HG03442 (cell line): Measurements from ENCODE around the gene RPAP3.

Experiments used
- ATAC-seq: cut with Tn5 transposase; IDR thresholded peaks from one replicate; pipeline ENCODE4 v1.9.1; 2021; ENCODE audit warnings: mild to moderate bottlenecking, moderate library complexity; ENCODE audit not compliant: unreplicated experiment

RPAP3 gene, protein sequence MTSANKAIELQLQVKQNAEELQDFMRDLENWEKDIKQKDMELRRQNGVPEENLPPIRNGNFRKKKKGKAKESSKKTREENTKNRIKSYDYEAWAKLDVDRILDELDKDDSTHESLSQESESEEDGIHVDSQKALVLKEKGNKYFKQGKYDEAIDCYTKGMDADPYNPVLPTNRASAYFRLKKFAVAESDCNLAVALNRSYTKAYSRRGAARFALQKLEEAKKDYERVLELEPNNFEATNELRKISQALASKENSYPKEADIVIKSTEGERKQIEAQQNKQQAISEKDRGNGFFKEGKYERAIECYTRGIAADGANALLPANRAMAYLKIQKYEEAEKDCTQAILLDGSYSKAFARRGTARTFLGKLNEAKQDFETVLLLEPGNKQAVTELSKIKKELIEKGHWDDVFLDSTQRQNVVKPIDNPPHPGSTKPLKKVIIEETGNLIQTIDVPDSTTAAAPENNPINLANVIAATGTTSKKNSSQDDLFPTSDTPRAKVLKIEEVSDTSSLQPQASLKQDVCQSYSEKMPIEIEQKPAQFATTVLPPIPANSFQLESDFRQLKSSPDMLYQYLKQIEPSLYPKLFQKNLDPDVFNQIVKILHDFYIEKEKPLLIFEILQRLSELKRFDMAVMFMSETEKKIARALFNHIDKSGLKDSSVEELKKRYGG

GRCh38 chr12:47705566-47706425 lies at the start of gene RPAP3:
Gene RPAP3, minus strand, starts transcription at chr12:47706030. Its CDS starts 3,190 bp downstream, at chr12:47702840.
- peak; percentile 78 for ATAC-seq

DNA sequence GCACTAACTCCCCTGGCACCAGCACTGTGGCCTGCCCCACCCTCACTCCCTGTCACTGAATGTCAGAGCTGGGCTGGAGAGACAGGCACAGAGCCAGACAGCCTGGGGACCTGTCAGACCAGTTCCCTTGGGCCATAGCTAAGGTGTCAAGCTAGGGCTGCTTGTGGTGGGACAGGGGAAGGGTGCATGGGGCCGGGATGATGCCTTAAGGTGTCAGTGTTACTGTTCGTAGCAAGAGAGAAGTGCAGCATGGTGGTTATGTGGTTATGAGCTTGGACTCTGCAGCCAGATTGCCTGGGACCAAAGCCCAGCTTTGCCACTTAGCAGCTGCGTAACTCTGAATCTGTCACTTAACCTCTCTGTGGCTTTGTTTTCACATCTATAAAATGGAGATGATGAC lies 49.1 kb upstream of the RPAP3 start:
- ATAC-seq = peak; percentile 22

- ATAC-seq = no peak
Observed at GRCh38 chr12:47754126-47754525, 48.3 kb upstream of the RPAP3 start.

GRCh38 chr12:47753021-47754001 lies 47.5 kb upstream of the RPAP3 start:
- ATAC-seq = no peak

GRCh38 chr12:47752552-47752951 lies 46.7 kb upstream of the RPAP3 start:
- no peak for ATAC-seq

GRCh38 chr12:47752121-47752520 lies 46.3 kb upstream of the RPAP3 start:
- no peak for ATAC-seq

DNA sequence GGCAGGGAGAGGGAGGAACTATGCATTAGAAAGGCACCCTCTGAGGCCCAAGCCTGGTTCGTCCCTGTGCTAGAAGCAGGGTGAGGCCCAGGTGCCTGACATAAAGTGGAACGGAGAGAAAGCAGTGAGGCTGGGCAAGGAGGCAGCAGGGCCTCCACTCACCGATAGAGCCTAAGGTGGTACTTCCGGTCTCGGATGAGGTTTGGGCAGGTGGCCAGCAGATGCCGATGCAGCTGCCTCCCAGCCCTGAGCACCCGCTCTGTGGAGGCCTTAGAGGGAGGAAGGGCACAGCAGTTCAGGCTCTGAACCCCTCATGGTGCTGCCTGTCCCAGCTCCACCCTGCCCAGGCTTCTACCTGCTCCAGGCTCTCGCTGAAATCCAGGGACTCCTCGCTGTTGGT lies 45.7 kb upstream of the RPAP3 start:
- no peak for ATAC-seq

- ATAC-seq = no peak
Observed at GRCh38 chr12:47750916-47751470, 45.2 kb upstream of the RPAP3 start.

DNA sequence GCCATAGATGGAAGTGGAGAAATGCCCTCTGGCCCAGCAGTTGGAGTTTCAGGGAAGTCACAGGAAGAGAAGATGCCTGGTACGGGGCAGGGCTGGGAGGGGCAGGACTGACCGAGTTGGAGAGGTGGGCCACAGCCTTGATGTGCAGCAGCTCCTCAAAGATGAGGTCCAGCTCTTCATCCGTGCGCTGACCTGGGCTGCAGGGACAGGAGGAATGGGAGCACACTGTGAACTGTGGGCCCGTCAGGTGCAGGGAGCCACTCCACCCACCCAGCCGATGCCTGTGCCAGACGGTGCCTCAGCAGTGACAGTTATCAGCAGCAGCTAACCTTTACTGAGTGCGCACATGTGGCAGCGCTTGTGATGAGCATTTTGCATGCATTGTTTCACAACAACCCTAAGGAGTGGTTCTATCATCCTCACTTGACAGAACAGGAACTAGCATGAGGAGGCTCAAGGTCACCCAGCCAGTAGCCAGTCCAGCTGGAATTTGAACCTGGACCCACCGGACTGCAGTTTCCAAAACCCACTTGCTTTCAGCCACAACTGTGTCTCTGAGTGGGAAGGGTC lies 44.5 kb upstream of the RPAP3 start:
- no peak for ATAC-seq

DNA sequence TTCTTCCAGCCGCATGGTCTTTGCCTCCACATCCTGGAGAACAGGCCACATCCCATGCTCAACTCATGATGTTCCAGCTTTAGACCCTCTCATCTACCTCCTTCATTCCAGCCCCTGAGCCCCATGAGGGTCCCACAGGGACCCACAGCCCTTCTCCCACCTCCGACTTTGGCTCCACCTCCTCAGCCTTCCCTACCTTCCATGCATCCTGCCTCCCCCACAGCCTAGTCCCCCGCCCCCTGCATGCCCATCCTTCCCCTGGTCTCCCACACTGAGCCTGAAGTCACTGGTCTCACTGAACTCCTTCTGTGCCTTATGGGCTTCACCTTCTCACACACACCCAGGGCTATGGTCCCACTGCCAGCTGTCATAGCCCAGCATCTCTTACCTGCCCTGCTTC lies 43.1 kb upstream of the RPAP3 start:
- no peak for ATAC-seq

- ATAC-seq = no peak
Observed at GRCh38 chr12:47748507-47748828, 42.6 kb upstream of the RPAP3 start.

- ATAC-seq = no peak
Observed at GRCh38 chr12:47747596-47748506, 42.0 kb upstream of the RPAP3 start.

DNA sequence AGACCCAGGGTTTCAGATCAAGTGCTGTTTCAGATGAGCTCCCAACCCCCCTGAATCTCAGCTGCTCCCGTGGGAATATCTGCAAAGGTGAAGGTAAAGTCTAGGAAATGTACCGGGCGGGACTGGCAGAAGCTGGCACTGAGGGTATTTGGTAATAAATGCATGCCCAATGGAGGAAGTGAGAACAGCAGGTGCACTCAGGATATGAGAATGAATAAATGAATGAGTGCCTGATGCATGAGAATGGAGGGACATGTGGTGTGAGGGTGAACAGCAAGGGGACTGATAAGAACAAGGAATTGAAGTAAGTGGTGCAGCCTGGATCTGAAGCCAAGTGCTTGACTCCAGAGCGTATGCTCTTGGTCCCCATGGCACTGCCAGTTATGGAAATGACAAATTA lies 41.3 kb upstream of the RPAP3 start:
- ATAC-seq = no peak

DNA sequence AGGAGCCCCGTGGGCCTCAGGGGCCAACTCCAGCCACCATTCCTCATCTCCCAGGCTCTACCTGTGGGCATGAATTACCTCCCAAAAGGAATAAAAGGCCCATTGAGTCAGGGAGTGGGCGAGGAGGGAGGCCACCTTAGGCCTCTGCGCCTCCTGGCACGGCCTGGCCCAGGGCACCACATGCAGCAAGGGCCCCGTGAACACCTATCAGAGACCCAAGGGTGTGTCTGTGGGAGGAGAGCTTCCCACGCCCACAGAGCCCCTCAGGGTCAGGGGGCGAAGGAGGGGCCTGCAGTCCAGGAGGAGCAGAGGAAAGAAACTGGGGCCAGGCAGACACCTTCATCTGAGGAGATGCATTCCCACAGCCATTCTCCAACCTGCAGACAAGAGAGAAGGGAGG lies 40.7 kb upstream of the RPAP3 start:
- no peak for ATAC-seq

DNA sequence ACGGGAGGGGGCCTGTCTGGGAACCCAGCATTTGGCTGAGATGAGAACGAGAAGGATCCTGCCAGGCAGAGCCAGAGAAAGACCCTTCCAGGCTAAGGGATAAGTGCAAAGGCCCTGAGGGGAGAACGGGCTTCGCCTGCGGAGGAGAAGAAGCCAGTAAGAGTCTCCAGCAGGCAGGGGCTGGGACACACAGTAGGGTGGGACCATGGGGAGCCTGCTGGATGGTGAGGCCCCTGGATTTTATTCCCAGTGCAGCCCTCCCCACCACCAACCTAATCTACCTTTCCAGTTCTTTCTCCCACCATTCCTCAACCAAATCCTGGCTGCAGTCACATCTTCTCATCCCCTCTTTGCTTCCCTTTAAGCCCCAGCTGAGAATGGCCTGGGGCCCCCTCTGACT lies 40.2 kb upstream of the RPAP3 start:
- ATAC-seq = no peak

DNA sequence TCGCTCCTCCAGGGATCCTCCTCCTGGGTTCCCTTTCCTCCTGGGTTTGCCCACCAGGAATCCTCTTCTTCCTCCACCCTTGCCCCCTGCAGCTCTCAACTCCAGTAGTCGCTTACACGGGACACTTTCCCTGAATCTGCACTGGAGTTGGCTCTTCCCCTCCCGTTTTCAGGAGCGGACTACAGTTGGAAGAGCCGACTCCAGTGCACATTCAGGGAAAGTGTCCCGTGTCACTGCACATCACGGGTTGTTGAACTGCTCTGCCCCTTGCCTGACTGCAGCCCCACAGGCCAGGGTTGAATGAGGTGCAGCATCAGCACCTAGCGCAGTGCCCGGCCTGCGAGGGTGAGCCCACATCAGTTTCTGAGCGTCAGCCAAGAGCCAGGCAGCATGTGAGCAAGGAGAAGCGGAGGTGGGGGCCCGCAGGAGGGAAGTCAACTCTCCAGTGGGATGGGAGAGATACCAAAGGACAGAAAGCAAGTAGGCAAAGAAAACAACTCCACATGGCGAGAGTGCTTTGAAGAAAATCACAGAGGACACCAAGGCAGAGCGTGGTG lies 39.7 kb upstream of the RPAP3 start:
- no peak for ATAC-seq

DNA sequence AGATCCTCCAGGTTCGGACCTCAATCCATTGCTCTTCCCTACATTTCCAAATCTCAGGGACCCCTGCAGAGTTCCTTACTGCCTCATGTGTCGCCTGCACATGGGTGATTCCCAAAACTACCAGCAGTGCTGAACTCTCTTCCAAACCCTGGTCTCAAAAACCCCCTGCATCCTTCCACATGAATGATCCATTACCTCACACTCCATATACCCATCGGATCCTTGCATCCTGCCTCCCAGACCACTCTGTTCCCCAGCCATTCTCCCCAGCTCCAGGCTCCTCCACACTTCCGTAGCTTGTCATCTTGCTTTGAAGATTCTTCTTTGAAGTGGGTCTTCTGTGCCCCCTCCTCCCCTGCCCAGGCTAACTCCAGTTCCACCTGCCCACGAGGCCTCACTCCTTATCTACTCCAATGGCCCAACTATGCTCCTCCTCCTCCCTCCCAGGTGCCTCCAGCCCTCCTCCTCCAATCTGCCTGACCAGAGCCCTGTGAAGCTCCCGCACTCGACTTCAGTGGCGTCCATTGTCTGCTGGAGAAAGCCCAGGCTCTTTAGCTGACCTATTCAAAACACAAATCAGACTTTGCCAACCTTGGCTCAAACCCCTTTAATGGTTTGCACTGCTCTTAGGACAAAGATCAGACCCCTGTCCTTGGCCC lies 39.1 kb upstream of the RPAP3 start:
- ATAC-seq = no peak
